ENCODE results near the gene NCAN.

Gene NCAN

DNA sequence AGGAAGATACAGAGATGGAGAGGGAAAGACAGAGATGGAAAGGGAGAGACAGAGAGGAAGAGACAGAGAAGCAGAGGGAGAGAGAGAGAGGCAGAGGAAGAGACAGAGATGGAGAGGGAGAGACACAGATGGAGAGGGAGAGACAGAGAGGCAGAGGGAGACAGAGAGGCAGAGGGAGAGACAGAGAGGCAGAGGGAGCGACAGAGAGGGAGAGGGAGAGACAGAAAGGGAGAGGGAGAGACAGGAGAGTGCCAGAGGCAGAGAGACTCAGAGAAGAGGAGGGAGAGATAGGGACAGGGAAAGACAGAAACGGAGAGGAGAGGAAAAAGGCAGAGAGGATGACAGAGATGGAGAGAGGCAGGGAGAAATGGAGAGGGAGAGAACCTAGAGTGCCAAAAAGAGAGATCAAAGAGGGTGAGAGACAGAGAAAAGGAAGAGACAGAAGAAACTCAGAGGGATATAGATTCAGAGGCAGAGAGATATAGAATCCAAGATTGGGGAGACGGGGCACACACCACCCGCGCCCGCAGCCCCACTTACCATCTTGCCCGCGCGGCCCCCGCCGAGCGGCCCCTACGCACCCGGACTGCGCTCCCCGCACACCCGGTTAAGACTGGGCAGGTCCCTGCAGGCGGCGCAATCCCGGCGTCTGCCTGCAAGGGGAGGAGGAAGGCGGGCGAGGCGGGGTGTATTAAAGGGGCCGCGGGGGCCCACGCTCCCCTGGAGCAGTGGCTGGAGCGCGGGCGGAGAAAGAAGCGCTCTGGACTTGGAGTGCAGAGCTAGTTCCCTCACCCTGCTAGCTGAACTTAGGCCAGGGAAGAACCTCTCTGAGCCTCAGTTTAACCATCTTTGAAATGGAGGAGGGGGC is 50.7 kb downstream of the NCAN start:
- no peak for DNase-seq

DNA sequence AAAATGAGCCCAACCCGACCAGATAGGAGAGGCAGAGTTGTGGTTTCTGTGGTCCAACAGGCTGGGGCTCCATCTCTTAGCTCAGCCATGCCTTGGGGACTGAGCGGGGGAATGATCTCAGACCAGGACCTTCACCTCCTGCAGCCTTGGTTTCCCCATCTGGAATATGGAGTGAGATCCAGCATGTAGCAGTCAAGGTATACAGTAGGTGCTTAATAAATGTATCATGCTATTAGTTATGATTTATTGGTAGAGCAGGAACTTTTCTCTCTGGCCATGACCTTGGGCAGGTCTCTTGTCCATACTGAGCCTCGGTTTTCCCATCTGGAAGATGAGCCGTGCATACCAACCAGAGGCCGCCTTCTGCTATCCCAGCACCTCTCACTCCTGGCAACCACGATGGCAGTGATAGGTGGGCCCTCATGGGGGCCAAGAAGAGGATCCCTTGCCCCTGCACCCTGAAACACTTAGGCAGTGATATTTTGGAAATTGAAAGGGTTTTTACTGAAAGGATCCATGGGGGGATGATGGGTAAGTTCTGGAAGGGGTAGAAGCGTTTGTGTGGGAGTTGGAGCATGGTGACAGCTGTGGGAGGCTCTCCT is 52.2 kb downstream of the NCAN start:
- no peak for DNase-seq

DNA sequence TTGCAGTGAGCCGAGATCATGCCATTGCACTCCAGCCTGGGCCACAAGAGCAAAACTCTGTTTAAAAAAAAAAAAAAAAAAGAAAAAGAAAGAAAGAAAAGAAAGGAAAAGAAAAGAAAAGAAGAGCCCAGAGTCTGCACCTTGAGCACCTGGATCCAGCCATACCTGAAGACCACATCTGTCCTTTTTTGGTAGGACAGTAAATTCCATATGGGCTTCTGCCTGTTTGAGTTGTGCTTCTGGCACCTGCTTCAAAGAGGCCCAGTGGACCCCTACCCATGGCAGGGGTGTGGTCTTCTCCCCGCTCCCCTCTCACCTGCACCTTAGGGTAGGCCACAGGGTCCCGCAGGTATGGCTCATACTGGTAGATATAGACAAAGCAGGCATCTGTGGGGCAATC is 55.5 kb downstream of the NCAN start:
- no peak for DNase-seq

DNA sequence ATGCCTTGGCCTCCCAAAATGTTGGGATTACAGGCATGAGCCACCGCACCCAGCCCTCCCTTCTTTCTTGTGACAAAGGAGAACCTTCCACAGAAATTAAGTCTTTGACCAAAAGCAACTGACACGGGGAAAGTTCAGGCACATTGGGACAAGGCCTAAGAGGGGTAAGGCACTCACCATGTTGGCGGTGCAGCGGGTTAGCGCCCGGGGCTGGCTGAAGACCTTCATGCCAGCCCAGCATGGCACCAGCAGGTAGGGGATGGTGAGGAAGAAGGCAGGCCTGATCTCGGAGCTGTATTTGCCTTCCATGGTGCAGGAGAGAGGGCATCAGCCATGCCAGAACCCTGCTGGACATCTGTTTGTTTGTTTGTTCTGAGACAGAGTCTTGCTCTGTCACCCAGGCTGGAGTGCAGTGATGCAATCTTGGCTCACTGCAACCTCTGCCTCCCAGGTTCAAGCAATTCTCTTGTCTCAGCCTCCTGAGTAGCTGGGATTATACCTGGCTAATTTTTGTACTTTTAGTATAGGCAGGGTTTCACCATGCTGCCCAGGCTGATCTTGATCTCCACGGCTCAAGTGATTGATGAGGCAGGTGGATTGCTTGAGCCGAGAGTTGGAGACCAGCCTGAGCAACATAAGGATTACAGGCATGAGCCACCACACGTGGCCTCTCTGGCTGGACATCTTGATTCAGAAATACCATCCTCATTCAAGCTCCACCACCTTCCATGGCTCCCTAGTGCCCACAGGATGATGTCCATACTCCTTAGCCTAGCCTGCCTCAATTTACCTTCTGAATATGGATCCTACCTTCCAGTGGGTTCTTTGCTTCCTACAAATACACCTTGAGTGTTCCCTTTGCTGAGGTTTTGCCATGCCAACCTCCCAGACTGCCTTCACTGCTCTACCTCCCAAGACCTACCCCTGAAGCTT is 57.0 kb downstream of the NCAN start:
- no peak for DNase-seq

DNA sequence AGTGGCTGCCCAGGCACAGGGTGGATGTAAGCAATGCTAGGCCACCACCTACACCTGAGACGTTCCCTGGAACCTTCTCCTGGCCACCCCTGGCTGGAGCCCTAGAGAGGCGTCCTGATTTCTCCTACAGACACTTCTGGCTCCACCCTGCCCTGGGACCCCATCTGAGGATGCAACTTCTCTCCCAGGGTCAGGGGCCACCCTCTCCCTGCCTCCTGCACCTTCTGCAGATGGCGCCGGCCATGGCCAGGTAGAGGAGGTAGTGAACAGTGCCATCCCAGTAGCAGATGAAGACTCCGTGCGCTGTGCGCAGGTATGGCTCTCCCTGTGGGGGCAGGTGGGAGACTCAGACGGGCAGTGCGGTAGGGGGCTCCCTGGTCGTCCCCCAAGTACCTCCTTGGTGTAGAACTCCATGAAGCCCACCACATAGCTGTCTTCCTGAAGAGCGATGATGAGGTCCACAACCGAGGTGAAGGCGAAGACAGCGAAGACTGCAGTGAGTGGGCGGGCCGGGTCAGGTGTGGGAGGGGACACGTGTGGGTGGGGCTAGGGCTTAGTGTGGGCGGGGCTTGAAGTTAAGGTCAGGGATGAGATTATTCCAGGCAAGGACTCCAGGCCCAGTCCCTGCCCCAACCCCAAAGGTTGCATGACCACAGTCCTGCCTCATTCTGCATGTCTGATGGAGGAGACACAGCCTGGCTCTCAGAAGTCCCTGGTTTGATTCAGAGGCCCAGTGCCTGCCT is 58.4 kb downstream of the NCAN start:
- DNase-seq, result no peak

DNA sequence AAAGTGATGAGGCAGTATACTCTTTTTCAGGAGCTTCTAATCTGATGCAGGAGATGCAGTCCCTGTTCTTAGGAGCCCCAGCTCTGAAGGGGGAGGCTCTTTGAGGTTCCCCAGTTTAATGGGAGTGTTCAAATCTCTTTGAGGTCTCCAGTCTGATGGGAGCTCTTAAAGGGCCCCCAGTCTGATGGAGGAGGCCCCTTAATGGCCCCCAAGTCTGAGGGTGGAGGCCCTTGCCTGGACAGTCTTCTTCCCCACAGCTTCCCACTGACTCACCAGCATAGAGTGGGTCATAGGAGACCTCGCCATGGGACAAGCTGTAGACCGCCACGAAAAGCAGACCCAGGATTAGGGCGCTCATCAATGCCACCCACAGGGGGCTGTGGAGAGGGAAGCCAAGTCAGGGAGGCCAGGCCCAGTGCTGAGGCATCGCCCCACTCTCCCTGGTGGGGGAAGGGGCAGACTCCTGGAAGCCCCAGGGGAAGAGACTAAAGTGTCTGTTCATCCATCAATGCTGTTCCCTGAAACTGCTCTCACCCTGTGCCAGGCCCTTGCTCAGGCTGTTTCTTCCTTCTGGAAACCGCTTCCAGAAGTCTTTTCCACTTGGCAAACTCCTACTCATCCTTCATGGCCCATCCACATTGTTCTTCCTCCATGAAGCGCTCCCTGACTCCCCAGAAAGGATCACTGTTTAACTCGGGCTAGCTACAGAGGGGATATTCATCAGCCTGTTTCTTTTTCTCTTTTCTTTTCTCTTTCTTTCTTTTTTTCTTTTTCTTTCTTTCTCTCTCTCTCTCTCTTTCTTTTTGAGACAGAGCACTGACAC is 59.2 kb downstream of the NCAN start:
- no peak for DNase-seq

DNA sequence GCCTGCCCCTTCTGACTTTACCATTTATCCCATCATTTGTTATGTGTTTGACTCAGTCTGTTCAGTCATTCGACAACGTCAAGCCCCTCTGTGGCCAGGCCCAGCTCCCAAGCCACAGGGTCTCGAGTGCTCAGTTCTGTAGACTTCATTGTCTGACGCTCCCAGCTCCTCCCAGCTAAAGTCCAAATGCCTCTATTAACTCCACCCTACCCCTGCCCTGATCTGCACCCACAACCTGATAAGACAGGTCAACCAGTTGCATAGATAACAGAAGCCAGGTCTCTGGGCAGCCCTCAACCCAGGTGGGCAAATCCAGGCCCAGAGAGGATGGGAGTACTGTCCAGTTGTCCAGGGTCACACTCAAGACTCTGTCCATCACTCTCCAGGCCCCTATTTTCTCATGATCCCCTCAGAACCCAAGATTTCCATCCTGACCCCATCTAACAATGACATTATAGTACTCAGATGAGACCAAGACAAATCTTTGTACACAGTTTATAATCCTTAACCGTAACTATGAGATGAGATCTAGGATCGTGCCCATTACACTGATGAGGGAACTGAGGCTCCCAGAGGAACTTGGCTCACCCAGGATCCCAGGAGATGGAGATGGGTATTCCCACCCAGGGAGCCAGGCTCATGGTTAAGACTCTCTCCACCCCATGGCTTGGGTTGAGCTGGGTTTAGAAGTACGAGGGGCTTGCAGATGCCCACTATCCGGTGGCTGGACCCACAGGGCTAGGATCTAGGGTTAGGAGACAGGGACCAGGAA is 60.3 kb downstream of the NCAN start:
- no peak for DNase-seq

DNA sequence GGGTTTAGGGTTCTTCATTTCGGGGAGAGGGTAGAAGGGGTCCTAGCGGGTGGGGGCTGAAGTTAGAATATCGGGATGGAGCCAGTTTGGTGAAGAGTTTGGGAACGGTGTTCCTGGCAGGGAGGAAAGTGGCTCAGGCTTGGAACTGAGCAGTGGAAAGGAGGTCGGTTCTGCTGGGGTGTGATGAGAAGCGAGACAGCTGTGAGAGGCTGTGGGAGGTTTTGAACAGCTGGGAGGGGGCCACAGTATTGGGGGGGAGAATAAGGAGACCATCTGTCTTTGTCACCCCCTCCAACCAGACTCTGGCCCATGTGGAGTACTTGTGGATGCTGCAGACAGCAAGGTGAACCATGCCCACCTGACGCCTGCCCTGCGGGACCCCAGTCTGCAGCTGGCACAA is 62.4 kb downstream of the NCAN start:
- no peak for DNase-seq

DNA sequence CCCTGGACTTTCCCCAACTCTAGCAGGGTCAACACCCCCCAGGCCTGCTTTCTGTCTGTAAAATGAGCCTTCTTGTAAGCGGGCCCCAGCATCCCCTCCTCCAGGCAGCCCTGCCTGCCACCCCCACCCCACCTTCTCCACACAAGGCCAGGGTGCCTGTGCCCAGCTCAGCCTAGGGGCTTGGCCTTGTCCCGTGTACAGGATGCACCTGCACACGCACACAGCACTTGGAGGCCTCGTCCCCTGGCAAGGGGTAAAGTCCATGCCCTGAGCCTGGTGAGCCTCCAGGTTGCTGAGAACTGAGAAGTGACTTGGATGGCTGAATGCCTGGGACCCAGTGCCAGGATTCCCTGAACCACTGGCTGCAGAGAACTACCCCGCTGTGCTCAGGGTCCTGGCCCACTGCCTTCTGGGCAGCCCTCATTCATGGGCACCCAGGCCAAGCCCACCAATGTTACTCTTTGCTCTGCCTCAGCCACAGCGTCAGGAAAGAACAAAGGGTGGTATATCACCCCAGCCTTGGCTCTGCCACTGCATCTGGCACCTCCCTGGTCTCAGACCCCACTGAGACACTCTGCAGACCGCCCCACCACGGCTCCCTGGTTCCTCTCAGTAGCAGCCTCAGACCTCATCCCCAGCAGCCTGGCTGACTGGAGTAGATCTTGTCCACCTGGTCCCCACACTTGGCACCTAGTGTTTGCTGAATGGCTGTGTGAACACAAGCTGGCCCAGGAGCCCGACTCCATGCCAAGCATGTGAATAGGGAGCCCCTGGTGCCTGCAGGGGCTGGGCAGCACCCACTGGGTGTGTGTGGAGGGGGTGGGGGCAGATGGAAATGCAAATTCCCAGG is 63.2 kb downstream of the NCAN start:
- DNase-seq, result no peak

DNA sequence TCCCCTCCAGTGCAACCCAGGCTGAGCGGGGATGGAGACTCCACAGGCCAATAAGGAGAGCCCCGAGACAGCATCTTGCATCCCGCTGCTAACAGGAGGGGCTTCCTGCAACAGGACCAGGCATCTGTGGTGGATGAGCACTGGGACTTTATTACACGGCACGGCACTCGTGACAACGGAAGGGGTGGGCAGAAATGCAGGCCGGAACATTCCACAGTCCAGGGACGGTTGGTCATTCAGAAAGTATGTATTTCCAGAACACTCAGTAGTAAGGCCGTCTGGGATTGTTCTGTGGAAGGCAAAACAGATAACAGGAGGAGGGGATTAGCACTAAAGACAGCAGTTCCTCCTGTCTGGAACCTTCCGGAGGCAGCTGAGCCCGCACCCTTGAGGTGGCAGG is 64.6 kb downstream of the NCAN start:
- DNase-seq, result peak; percentile 64

DNA sequence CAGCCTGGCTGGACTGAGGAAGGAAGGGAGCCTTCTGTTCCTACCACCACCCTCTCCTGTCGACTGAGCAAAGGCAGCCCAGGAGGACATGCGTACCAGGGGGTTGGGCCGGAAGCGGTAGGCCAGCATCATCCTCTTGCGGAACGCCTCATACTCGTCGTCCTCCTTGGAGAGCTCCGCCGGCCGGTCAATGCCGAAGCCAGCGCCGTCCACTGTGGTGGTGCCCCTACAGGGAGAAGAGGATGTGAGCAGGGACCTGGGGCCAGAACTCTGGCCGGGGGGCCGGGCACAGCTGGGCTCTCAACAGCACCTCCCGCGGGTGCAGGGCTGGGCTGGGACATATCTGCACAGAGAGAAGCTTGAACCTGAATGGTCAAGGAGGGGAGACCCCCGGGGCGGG is 65.1 kb downstream of the NCAN start:
- no peak for DNase-seq

DNA sequence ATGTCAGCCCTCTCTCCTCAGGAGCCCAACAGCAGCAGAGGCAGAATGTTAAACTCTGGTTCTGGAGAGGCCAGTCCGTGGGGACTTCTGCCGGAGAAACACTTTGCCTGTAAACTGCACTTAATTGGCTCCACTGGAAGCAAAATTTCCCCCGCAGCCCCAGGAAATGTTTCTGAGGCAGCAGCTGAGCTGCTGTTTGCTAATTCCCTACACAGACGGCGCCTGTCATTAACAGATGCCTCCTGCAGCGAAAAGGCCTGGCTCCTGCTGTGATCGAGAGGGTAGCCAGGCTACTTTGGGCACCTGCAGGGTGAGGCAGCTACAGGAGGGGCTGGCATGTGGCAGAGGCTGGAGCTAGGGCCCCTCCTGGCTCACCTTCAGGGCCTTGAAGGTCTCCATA is 66.6 kb downstream of the NCAN start:
- DNase-seq, result no peak

DNA sequence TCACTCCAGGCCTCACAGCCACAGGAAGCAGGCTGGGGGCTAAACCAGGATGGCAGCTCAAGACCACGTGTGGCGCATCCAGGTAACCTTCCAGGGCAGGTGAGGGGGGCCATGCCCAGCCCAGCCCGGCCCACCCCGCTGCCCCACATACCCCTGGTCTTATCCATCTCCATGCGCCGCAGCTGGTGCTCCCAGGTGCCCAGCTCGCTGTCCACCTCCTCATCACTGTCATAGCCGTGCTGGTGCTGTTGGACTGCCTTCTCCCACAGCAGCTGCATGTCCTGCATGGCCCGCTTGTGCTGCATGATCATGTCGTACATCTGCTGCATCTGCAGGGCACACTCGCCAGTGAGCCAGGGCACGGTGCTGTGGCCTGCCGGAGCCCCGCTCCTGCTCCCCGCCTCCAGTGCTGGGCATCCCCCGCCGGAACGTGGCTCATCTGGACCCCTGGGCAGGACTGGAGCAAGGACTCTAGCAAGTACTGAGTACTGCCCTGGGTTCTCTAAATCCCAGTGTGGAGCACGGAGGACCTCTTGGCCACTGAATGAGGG is 67.4 kb downstream of the NCAN start:
- DNase-seq, result no peak

DNA sequence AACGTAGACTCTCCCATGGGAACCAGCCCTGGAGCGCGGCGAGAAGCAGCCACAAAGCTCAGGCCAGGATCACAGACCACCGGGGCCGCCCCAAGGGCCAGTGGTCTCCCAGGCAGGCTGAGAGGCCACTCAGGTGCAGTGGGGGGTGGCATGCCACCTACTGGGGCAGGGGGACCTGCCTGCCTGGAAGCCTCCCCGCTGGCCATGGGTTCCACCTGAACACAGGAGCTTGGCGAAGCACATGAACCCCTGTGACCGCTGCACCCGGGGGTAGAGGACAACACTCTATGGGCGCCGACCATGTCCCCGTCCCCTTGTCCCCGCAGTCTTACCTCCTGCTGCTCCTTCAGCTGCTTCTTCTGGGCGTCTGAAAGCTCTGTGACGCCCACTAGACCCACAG is 68.1 kb downstream of the NCAN start:
- no peak for DNase-seq

DNA sequence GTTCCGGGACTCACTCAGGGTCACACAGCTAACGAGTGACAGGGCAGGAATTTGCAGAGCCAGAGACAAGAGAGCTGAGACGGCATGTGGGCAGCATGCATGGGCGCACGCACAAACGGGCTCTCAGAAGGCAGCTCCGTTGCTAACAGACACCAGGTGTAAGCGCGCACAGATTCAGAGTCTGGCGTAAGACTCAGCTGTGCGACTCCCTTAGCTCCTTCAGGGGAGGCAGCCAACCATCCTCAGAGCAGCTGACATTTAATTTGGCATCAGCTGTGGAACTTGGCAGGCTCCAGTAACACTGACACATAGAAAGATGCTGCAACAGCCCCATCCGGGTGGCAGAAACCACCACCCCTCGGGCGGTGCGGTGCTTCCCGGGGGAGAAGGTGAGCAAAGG is 68.8 kb downstream of the NCAN start:
- DNase-seq, result no peak

DNA sequence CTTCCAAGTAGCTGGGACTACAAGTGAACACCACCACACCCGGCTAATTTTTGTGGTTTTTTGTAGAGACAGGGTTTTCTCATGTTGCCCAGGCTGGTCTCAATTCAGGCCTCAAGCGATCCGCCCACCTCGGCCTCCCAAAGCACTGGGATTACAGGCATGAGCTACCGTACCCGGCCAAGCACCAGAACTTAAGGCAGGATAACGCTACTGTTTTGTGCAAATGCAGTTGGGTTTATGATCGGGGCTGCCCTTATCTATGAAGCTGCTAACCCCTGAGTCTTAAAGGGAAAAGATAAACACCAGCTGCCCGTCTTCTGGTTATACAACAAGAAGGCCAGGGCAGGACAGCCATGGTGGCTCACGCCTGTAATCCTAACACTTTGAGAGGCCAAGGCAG is 73.9 kb downstream of the NCAN start:
- no peak for DNase-seq

DNA sequence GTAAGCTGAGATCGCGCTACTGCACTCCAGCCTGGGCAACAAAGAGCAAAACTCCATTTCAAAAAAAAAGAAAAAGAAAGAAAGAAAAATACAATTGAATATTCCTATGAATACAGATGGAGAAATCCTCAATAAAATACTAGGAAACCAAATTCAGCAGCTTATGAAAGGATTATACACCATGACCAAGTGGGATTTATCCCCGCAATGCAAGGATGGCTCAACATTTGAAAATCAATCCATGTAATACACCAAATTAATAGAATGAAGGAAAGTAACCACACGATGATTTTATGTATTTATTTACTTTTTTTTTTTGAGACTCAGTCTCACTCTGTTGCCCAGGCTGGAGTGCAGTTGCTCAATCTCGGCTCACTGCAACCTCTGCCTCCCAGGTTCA is 80.8 kb downstream of the NCAN start:
- DNase-seq, result no peak

DNA sequence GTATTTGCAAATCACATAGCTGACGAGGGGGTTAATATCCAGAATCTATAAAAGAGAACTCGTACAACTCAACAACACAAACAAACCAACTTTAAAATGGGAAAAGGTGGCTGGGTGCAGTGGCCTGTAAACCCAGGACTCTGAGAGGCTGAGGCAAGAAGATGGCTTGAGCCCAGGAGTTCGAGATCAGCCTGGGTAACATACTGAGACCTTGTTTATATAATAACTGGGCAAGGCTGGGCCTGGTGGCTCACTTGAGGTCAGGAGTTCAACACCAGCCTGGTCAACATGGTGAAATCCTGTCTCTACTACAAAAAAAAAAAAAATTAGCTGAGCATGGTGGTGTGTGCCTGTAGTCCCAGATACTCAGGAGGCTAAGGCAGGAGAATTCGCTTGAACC is 83.2 kb downstream of the NCAN start:
- no peak for DNase-seq

DNA sequence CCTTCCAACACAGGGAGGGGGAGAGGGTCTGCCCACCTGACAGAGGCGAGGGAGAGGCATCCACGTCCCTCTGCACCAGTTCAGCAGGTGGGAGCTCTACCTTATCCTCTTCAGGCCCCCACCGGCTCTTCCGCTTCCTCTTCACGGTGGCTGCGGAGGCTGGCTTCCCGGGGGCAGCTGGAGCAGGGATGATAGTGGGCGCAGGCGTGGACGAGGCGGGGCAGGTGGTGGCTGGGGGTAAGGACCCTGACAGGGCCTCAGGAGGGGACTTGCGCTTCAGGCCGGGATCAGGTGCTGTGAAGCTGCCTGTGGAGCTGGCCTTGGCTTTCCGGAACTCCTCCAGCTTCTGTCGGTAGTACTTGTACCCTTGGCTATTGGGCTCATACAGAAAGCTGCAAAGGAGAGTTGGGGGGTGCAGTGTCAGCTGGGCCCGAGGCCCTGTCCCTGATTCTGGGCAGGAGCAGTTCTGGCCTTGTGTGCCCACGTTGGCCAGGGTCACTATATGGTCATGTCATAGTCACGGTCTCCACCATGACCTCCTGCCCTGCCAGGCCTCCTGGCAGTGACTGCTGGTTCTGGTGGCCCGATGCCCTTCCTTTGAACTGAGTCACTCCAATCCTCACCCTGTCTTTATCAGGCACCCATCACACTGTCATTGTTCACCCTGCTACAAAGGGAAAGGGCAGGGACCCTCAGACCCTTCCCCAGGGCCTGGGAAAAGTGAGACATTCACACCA is 85.4 kb downstream of the NCAN start:
- no peak for DNase-seq
